IPS-18c (cell line): ENCODE results near the gene WNK1.
A peak's percentile ranks its signal among the peaks of the same experiment; 100 is the strongest.

ENCODE experiments used
- H3K4me3 ChIP-seq: 2 replicates; pipeline ENCODE4 v1.7.0; 2013; ENCODE audit warnings: low read depth, mild to moderate bottlenecking, low read length, moderate library complexity; ENCODE audit not compliant: insufficient read depth
- H3K9me3 ChIP-seq: one replicate; pipeline ENCODE4 v1.6.1; 2013; ENCODE audit warnings: mild to moderate bottlenecking, low read length, moderate library complexity; ENCODE audit not compliant: control insufficient read depth, insufficient read depth

The WNK1 gene

DNA sequence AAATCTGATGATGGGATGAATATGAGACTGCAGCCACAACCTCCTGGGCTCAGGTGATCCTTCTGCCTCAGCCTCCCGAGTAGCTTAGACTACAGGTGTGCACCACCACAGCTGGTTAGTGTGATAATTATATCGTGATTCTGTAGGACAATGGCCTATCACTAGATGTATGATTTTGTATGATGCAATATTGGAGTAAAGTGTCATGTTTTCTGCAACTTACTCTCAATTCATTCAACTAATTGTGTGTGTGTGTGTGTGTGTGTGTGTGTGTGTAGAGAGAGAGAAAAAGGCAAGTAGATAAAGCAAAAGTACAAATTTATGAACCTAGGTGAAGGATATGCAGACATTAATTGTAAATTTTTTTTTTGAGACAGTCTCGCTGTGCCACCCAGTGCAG is 186.4 kb downstream of the WNK1 start:
- H3K9me3 ChIP-seq, result peaks cover 2% of the 10 kb centered on the region
- no peak overlapping the region for H3K4me3 ChIP-seq

DNA sequence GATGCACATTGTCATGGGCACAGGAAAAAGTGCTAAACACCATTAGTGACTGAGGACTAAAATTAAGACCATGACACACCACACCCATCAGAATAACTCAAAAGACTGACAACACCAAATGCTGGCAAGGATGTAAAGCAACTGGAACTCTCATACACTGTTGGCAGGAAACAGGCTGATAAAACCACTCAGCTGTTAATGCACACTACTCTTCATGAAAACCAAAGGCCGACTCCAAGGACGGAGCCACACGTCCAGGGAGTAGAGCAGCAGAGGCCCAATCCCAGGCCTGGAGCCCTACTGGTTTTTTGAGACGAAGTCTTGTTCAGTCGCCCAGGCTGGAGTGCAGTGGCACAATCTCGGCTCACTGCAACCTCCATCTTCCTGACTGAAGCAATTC is 190.7 kb downstream of the WNK1 start:
- H3K4me3 ChIP-seq, result no peak overlapping the region
- peaks cover 4% of the 10 kb centered on the region for H3K9me3 ChIP-seq

- Histone ChIP-seq H3K9me3 (peaks cover 4% of the 10 kb centered on the region), H3K4me3 (no peak overlapping the region)
These were observed 191.8 kb downstream of the WNK1 start for GRCh38 chr12:944211-944610.

DNA sequence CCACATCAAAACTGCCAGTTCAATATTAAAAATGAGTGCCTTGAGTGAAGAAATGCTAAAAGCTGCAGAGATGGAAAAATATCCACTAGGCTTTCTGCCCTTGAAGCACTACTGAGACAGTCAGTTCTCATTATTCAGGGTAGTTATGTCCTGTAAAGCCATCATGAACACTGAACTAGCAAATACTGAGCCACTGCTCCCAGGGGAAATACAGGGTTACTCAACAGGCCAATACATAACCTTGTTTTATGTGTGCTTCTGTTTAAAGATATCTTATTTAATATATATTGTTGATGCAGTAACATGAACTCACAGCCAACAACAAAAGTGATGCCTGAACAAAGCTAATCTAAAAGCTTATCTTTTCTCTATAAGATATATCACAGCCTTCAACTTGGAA is 193.8 kb downstream of the WNK1 start:
- Histone ChIP-seq H3K4me3 (no peak overlapping the region), H3K9me3 (peaks cover 4% of the 10 kb centered on the region)

- Histone ChIP-seq H3K4me3 (no peak overlapping the region), H3K9me3 (peaks cover 4% of the 10 kb centered on the region)
These were observed 194.3 kb downstream of the WNK1 start for GRCh38 chr12:946631-947030.

DNA sequence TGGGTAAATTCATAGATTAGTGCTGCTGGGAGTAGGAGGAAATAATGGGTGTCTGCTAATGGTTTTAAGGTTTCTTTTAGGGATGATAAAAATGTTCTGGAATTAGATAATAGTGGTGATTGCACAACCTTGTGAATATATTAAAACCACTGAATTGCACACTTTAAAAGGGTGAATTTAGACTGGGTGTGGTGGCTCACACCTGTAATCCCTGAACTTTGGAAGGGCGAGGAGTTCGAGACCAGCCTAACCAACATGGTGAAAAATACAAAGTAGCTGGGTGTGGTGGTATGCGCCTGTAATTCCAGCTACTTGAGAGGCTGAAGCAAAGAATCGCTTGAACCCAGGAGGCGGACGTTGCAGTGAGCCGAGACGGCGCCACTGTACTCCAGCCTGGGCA is 195.9 kb downstream of the WNK1 start:
- H3K9me3 ChIP-seq, result peaks cover 4% of the 10 kb centered on the region
- peak overlapping the region; percentile 91 for H3K4me3 ChIP-seq

GRCh38 chr12:949453-950191 is 197.2 kb downstream of the WNK1 start, which contains the start of gene RAD52:
TSS of gene RAD52 (minus strand) at chr12:949694. CDS start at chr12:933058, 16,636 bp downstream.
- H3K4me3 ChIP-seq, result peak within 1 kb of the TSS; percentile 91

GRCh38 chr12:951176-951575 is 198.8 kb downstream of the WNK1 start:
- Histone ChIP-seq H3K9me3 (peaks cover 2% of the 10 kb centered on the region), H3K4me3 (no peak overlapping the region)

More at GRCh38 chr12:949453-950191, 197.2 kb downstream of the WNK1 start, which contains the start of gene RAD52:
- H3K9me3 ChIP-seq, result peaks cover 2% of the 10 kb centered on the region

DNA sequence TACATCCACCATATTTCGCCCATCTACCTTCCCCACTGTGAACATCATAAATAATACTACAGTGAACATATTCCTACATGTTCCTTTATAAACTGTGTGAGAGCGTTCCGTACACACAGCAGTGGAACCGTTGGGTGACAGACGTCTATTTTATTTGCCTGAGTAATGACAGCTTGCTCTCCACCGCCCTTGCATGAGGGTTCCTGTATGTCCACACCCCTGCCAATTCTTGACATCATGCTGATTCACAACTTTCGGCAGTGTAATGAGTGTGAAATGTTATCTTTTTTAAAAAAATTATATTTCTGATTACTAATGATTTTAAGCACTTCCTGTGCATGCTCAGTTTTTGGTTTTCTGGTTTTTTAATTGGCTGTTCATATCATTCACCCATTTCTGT is 201.4 kb downstream of the WNK1 start:
- H3K9me3 ChIP-seq, result no peaks in the 10 kb centered on the region
- no peak overlapping the region for H3K4me3 ChIP-seq

DNA sequence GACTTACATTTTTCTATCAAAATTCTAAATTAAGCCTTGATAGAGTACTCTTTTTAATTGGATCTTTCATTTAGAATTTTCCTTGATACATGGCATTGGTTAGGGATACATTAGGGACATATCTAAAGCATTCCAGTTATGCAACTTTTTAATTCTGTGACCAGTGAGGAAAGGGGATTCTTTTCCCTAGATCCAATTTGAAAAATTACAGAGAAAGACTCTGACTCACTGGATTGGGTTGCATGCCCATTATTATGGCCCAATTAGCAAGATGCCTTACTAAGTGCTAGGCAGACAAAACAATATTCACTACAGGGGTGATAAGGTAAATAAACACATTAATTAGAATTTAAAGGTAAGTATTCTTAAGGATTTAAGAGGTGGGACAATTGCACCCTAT is 202.4 kb downstream of the WNK1 start:
- Histone ChIP-seq H3K4me3 (no peak overlapping the region), H3K9me3 (no peaks in the 10 kb centered on the region)

- no peak overlapping the region for H3K4me3 ChIP-seq
- no peaks in the 10 kb centered on the region for H3K9me3 ChIP-seq
These were observed 203.6 kb downstream of the WNK1 start for GRCh38 chr12:955939-956338.

DNA sequence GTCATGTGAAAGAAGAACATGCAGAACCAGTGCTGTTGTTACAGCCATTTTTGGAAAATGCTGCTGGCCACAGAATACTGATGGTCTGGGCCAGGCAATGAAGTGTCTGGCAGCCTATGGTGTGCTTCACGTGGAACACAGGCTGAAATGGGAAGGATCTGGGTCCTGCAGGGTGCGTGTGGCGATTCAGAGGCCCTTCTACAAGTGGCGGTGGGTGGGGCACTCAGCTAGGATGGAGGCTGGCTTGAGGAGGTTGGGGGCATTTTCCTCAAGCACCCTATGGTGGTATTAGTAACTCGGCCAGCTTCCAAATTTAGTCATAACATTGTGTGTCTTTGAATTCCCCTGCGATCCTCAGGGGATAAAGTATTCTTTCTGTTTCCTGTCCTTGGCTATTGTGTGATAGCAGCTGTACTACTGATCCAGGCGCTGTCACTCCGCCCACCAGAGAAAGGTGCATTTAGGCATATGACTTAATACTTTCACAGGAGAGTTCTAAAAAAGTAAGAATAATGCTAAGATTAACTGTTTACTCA is 206.3 kb downstream of the WNK1 start:
- Histone ChIP-seq H3K4me3 (no peak overlapping the region), H3K9me3 (no peaks in the 10 kb centered on the region)
